DOHH2 (cell line): Measurements from ENCODE around the gene CBR3.

ENCODE experiments used
- H3F3A ChIP-seq: fragments of 200-600 bp; sonication (generic), shearing (Covaris generic); 2 replicates; pipeline ENCODE4 v1.6.0; 2016; ENCODE audit warnings: antibody characterized with exemption, mild to moderate bottlenecking; ENCODE audit not compliant: control insufficient read depth, insufficient read depth
- H3K27ac ChIP-seq: fragments of 200-600 bp; sonication (generic); 2 replicates; pipeline ENCODE4 v1.5.1; 2014; ENCODE audit warnings: low read depth, mild to moderate bottlenecking, low read length, moderate library complexity
- H3K27me3 ChIP-seq: fragments of 200-600 bp; sonication (generic); 2 replicates; pipeline ENCODE4 v1.6.1; 2014; ENCODE audit warnings: mild to moderate bottlenecking, low read length, mixed read lengths; ENCODE audit not compliant: control insufficient read depth
- H3K36me3 ChIP-seq: fragments of 200-600 bp; sonication (generic); 2 replicates; pipeline ENCODE4 v1.6.1; 2014; ENCODE audit warnings: mild to moderate bottlenecking, low read length, moderate library complexity, mixed read lengths; ENCODE audit not compliant: control insufficient read depth
- H3K4me1 ChIP-seq: fragments of 200-600 bp; sonication (generic); 2 replicates; pipeline ENCODE4 v1.6.1; 2014; ENCODE audit warnings: mild to moderate bottlenecking, low read length, mixed read lengths; ENCODE audit not compliant: control insufficient read depth
- H3K4me2 ChIP-seq: fragments of 200-600 bp; sonication (generic); 2 replicates; pipeline ENCODE4 v1.6.0; 2014; ENCODE audit warnings: mild to moderate bottlenecking, low read length, moderate library complexity
- H3K4me3 ChIP-seq: fragments of 200-600 bp; sonication (generic); 2 replicates; pipeline ENCODE4 v1.5.1; 2014; ENCODE audit warnings: mild to moderate bottlenecking, low read length, mixed read lengths
- H3K79me2 ChIP-seq: fragments of 200-600 bp; sonication (generic); 2 replicates; pipeline ENCODE4 v1.6.1; 2014; ENCODE audit warnings: mild to moderate bottlenecking, low read length, mixed read lengths; ENCODE audit not compliant: control insufficient read depth
- H3K9me2 ChIP-seq: fragments of 200-600 bp; sonication (generic); replicated peaks from 2 replicates; pipeline ENCODE4 v1.6.1; 2014; ENCODE audit warnings: mild to moderate bottlenecking, low read length, mixed read lengths; ENCODE audit not compliant: control insufficient read depth
- H3K9me3 ChIP-seq: fragments of 200-600 bp; sonication (generic); 2 replicates; pipeline ENCODE4 v1.6.1; 2014; ENCODE audit warnings: antibody characterized with exemption, low read length, mixed read lengths; ENCODE audit not compliant: control insufficient read depth, insufficient read depth
- H4K20me1 ChIP-seq: fragments of 200-600 bp; sonication (generic); 2 replicates; pipeline ENCODE4 v1.6.0; 2014; ENCODE audit warnings: low read depth, mild to moderate bottlenecking, antibody characterized with exemption, low read length, moderate library complexity; ENCODE audit not compliant: control insufficient read depth, insufficient read depth
- EZH2phosphoT487 ChIP-seq: fragments of 200-600 bp; sonication (generic); IDR thresholded peaks from 2 replicates; pipeline ENCODE4 v1.6.1; 2017; ENCODE audit warnings: borderline replicate concordance, mild to moderate bottlenecking, antibody characterized with exemption, low read length, moderate library complexity, mixed read lengths
- TF ChIP-seq, protein P1 (sequence below): fragments of 200-600 bp; sonication (generic); IDR thresholded peaks from one replicate; pipeline ENCODE4 v1.5.1; 2014; ENCODE audit warnings: antibody characterized with exemption, mild to moderate bottlenecking, low read depth, low read length; ENCODE audit not compliant: poor library complexity, severe bottlenecking

CBR3 gene

DNA sequence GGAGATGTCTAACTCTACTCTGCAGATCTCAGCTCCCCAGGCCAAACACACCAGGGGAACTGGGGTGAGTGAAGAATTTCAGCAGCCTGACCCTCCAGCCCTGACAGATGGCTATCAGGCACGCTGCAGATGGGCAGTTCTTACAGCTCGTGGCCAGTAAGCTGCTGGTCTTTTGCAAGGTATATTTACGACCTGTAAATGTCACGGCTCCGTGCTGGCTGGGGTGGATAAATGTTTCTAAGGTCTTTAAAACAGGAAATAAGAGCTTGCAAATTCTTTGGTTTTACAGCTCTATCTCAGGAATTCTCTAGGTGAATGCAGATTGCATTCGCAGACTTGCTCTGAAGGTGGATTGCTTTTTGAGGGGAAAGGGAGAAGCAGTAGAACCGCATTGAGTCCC lies 31.8 kb downstream of the CBR3 start:
- H3K9me3 ChIP-seq: no peaks in the 10 kb centered on the region
- TF ChIP-seq EZH2phosphoT487: no peak
- TF ChIP-seq, protein P1, sequence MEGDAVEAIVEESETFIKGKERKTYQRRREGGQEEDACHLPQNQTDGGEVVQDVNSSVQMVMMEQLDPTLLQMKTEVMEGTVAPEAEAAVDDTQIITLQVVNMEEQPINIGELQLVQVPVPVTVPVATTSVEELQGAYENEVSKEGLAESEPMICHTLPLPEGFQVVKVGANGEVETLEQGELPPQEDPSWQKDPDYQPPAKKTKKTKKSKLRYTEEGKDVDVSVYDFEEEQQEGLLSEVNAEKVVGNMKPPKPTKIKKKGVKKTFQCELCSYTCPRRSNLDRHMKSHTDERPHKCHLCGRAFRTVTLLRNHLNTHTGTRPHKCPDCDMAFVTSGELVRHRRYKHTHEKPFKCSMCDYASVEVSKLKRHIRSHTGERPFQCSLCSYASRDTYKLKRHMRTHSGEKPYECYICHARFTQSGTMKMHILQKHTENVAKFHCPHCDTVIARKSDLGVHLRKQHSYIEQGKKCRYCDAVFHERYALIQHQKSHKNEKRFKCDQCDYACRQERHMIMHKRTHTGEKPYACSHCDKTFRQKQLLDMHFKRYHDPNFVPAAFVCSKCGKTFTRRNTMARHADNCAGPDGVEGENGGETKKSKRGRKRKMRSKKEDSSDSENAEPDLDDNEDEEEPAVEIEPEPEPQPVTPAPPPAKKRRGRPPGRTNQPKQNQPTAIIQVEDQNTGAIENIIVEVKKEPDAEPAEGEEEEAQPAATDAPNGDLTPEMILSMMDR: no peak
- no peaks in the 10 kb centered on the region for H4K20me1 ChIP-seq
- no peaks in the 10 kb centered on the region for H3K79me2 ChIP-seq
- H3K27ac ChIP-seq: no peak overlapping the region
- H3K27me3 ChIP-seq: no peaks in the 10 kb centered on the region
- H3F3A ChIP-seq: no peaks in the 10 kb centered on the region
- H3K36me3 ChIP-seq: no peaks in the 10 kb centered on the region
- H3K9me2 ChIP-seq: no peaks in the 10 kb centered on the region
- H3K4me3 ChIP-seq: no peak overlapping the region
- peaks cover under 1% of the 10 kb centered on the region; the same call in 1 of the 2 replicates for H3K4me1 ChIP-seq
- no peak overlapping the region for H3K4me2 ChIP-seq

DNA sequence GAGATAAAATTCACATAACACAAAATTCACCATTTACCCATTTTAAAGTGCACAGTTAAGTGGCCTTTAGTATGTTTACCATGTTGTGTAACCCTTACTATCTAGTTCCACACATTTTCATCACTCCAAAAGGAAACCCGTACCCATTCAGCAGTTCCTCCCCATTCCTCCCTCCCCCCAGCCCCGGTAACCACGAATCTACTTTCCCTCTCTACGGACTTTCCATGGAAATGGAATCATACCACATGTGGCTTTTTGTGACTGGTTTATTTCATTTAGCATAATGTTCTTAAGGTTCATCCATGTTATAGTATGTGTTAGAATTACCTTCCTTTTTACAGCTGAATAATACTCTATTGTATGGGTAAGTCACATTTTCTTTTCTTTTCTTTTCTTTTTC lies 32.7 kb downstream of the CBR3 start:
- Histone ChIP-seq H3K9me2 (no peaks in the 10 kb centered on the region), H3K4me2 (no peak overlapping the region), H3K27me3 (no peaks in the 10 kb centered on the region), H3K79me2 (no peaks in the 10 kb centered on the region), H3K4me1 (peaks cover 4% of the 10 kb centered on the region; the same call in 1 of the 2 replicates), H3K9me3 (no peaks in the 10 kb centered on the region), H3F3A (no peaks in the 10 kb centered on the region), H3K36me3 (no peaks in the 10 kb centered on the region), H4K20me1 (no peaks in the 10 kb centered on the region), H3K27ac (no peak overlapping the region), H3K4me3 (no peak overlapping the region)
- TF ChIP-seq, protein P1: no peak
- TF ChIP-seq EZH2phosphoT487: no peak

DNA sequence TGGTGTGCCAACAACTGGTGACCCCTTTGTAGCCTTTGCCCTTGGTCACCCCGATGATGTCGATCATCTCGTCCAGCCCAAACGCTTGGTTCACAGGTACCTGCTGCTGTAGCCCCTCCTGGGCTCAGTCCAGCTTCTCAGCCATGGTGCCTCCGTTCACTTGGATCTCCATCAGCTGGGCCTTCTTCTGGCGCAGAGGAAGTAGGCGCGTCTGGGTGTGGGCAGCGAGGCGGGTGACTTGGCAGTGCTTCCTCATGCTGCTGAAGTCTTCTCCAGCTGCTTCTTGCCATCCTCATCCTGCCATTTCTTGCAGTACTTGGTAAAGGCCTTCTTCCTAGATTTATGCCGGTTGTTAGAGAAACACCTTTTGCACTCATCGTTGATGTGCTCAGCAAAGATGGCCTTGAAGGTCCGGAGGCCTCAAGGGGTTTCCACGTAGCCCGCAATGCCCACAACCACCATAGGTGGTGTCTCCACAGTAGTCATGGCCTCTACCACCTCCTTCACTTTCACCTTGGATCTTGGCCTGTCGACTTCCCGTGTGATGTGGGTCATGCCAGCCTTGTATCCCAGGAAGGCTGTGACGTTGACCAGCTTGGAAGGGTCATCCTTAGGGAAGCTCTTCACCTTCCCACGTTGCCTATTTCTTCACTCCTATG lies 34.7 kb downstream of the CBR3 start:
- Histone ChIP-seq H3F3A (no peaks in the 10 kb centered on the region), H3K4me1 (peaks cover 4% of the 10 kb centered on the region; the same call in 1 of the 2 replicates), H3K4me3 (no peak overlapping the region), H3K9me3 (no peaks in the 10 kb centered on the region), H3K4me2 (no peak overlapping the region), H3K79me2 (no peaks in the 10 kb centered on the region), H3K9me2 (no peaks in the 10 kb centered on the region), H3K27me3 (no peaks in the 10 kb centered on the region), H4K20me1 (no peaks in the 10 kb centered on the region), H3K36me3 (no peaks in the 10 kb centered on the region), H3K27ac (no peak overlapping the region)
- TF ChIP-seq, protein P1: peak; percentile 26
- no peak for TF ChIP-seq EZH2phosphoT487
